Measurements from ENCODE around the gene FAM9C.
"Not testable (repeated sequence)": the region's sequence is repeated elsewhere in the genome, so short reads cannot be mapped to it uniquely, and the experiment has no call there.

Gene FAM9C

DNA sequence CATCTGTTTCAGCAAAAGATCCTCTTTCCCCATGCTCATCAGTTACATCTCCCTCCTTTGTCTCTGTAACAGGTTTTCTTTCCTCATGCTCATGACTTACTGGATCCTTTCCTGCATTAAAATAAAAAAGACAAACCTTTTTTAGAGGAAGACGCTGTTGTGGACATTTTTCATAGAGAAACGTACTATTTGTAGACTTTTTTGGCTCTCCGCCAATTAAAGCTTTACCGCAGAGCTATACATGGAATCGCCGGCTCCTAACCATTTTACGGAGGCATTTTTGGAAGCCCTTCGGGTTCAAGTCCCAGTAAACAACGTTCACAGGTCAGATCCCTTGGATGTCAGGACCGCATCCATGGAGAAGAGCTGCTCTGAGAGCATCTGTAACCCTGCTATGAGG is 1.3 kb downstream of the FAM9C start:
- DNase-seq (ENCODE audit: low read depth in 2 of 2) = no peak

DNA sequence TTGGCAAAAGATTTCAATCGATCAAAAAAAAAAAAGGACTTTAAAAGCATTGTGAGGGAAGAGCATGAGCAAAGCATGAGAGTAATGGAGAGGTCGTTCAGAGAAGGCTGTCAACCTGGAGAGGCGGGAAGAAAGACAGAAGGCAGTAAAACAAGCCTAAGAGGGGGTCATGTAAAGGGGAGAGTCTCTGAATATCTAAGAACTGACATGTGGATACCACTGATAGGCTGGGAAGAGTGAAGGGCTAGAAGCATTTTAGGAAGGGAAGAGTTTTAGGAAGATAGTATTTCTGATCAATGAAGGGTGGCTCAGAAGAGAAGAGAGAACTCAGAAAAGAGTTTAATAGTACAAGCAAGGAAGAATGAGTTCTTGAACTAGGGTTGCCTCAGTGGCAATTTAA is 7.5 kb downstream of the FAM9C start:
- DNase-seq (ENCODE audit: low read depth in 2 of 2) = no peak

DNA sequence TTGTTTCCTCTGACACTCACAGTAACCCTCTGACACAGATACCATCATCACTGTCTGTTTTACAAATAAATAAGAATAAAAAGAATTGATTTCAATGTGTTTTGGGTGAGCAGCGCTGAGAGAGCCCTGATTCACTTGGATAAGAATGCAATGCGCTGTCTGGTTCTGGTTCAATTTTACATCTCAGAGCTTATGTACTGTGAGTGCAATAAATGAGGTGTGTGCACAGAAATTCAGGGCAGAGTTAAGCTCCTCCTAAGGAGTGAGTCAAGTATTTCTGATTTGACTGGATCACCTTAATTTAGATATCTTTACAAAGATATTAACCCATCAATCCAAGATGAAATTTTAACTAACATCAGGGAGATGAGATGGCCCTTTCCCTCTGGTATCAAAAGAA is 11.2 kb downstream of the FAM9C start:
- DNase-seq (ENCODE audit: low read depth in 2 of 2) = no peak

DNA sequence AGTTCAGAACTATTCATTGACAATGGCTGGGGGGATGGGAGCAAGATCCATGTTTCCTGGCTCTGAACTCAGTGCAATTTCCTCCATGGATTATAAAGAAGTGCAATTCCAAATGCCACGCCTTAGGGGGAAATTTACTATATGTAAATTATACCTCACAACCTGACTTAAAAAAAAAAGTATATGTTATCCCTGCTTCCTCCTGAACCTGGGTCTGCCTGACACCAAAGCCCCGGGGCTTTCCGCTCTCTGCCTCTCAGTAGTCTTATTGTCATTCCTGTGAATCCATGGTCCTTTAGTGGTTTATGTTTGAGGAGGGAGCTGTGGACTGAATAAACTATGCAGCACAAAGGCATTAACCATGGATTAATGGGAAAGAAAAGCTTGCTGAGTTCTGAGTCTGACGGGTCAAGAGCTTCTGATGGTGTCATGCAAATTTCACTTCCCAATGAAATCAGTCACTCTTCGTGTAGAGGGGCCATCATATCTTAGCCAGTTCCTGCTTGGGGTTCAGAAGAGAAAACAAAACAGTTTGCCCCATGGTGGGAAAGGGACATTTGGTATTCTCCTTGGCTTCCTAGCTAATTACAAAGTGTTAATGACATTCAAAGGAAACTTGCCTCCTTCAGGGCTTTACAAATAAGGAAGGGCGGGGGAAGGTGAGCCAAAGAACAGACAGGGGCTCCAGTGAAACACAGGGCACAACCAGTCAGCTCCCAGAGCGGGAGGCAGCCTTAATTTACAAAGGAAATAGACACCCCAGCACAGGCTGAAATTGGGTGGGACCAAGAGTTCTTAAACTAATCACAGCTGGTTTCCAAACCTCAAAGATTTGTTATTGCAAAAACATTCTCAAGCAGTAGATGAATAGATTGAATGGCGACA is 14.3 kb downstream of the FAM9C start:
- DNase-seq (ENCODE audit: low read depth in 2 of 2) = no peak

DNA sequence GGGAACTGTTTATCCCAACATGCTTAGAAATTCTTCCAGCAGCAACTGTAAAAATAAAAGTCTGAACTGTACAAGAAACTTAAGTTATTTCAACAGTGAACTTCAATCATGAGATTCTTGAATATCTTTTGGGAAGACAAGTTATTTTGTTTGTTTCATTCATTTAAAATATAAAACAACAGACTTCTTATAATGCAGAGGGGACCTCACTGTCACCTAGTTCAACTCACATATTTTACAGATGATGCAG is 14.9 kb downstream of the FAM9C start:
- no peak for DNase-seq (ENCODE audit: low read depth in 2 of 2)

DNA sequence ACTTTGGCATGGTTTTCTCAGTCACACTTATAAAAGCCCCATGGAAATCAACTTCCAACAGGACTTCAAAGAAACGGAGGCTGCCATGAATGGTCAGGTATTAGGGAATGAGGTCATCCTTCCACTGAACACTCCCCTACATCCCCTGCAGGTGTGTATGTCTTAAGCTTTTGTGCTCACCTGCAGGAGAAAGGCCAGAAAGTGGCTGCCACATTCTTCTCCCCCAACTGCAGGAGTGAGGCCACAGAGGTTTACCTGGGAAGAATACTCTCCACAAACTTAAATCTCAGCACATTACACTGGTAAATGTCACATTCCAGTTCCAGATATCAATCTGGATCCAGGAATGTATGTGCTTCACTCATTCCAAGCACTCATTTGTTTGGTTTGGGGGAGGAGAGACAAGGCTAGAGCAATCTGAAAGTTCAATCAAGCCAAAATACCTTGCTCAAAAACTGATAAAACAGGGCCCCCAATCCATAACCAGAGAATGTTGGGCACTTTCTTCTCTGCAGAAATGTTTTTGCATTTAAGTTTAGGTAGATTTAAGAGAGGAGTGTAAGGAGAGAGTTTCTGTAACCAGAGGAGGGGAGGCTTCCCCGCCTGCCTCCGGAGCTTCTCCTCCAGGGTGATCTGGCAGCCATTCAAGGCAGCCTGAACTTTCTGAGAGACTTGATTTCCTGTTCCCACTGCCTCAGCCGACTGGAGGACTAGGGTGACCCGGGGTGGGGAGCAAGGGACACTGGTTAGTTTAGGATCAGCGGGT is 15.4 kb downstream of the FAM9C start:
- no peak for DNase-seq (ENCODE audit: low read depth in 2 of 2)

GRCh38 chrX:13026877-13027652 is 17.4 kb downstream of the FAM9C start:
- no peak for DNase-seq (ENCODE audit: low read depth in 2 of 2)

DNA sequence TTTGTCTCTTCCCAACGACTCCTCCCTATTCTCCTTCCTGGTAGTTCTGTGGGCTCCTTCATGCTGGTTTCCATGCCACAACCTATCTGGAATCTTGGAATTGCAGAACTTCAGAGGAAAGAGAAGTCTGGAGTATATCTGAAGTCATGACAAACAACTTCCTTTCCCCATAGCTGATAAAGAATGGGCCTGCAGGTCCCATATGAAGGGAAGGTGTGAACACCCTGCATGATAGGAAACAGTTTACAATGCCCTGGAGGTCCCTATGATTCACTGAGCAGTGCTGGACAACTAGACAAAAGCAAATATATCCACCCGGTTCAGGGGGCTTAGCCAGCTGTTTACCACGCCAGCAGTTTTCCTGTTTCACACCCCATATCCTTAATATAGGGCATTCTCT is 19.4 kb downstream of the FAM9C start:
- DNase-seq (ENCODE audit: low read depth in 2 of 2) = no peak

- DNase-seq (ENCODE audit: low read depth in 2 of 2) = no peak
Measured at GRCh38 chrX:13023979-13024378, 20.4 kb downstream of the FAM9C start.

DNA sequence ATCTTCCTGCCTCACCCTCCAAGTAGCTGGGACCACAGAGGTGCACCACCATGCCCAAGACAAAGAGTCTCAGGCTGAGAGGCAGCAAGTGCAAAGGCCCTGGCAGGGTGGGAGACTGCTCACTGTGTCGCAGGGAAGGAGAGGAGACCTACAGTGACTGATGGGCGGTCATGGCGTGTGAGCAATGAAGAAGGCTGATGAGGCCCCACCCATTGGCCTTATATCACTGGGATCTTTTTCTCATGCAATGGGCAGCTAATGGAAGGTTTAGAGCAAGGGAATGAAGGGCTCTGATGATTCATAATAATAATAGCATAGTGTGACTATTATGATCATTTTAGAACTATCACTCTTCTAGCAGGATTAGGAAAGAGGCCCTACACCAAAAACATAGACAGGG is 20.9 kb downstream of the FAM9C start:
- DNase-seq (ENCODE audit: low read depth in 2 of 2) = no peak

DNA sequence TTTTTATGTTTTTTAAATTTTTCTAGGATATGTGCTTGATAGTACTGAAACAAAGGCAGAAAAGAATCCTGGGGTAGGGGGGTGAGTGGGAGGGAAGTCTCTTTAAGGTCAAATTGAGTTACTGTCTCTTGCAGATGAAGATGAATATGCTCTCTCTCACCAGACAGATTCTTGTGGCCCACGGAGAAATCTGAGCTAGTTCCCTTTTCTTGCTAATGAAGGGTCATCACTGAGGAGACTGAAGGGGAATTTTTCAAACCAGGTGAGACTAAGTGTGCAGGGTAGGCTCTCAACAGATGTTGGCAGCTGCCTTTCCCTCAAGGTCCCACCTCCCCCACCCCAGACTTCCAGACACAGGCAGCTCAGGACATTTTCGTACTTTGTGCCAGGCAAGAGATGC is 21.5 kb downstream of the FAM9C start:
- no peak for DNase-seq (ENCODE audit: low read depth in 2 of 2)

- not testable (repeated sequence) for DNase-seq (ENCODE audit: low read depth in 2 of 2)
Measured at GRCh38 chrX:13016731-13017130, 27.7 kb downstream of the FAM9C start.

DNA sequence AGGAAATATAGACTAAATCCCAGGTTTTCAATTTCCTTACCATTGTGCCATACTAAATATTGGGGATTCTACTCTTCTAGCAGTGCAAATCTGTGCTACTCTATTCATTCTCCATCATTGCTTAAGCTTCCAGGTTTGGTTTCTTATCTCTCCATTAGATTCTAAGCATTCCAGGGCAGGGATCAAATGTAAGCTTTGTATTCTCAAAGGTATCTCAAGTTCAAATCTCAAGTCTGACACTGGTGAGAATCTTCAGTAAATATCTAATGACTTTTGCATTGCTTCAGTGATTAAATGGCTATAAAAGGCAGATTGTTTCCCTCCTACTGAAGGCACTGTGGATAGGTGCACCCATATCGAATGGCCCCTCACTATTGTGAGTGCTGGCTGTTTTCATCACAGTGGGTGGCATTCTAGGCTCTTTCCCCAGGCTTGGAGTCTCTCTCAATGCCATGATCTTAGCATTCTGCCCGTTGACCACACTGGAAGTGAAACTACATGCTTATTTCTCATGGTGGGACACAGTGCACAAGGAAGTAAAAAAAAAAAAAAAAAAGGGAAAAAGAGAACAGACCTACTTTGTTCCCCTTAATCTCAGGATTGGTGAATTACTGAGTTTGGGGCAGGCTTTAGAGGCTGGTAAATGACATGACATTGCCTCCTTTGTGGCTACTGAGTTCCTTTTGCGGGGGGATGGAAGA is 28.7 kb downstream of the FAM9C start:
- no peak for DNase-seq (ENCODE audit: low read depth in 2 of 2)

DNA sequence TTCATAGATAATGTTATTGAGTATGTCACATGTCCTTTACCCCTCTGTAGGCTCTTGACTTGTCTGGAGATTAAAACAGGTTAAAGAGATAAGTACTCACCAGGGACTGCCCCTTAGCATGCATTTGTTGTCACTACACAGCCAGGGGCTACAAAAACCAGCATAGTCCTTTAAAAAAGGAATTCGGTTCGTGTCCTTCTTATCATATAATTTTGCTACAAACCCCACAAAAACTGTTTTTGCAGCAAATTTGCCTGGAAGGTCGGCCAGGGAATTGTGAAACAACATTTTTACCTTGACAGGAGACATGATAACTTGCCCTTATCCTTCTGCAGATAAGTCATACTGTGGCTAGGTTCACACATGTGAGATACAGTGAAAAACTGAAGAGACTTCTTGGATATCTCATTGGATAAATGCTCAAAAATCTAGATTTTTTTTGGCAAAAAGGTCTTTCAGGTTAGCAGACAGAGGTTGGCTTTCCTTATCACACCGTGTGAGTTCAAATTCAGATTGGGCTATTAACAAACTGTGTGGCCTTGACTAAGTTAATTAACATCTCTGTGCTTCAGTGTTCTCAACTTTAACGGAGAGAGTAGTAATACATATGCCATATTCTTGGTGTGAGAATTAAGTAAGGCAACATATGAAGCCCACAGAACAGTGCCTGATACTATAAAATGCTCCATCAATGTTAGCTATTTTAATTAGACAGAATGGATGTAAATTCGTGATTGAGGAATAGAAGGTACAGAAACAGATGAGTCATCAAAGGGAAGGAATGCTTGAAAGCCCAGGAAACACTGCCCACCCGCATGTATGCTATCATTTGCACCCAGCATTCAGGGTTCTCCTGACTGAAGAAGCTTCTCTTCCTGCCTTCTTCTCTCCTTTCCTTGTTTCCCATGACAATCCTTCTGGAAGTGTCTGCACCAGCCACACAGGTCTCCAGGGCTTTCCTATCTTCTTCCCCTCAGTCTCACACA is 30.0 kb downstream of the FAM9C start:
- DNase-seq (ENCODE audit: low read depth in 2 of 2) = no peak

DNA sequence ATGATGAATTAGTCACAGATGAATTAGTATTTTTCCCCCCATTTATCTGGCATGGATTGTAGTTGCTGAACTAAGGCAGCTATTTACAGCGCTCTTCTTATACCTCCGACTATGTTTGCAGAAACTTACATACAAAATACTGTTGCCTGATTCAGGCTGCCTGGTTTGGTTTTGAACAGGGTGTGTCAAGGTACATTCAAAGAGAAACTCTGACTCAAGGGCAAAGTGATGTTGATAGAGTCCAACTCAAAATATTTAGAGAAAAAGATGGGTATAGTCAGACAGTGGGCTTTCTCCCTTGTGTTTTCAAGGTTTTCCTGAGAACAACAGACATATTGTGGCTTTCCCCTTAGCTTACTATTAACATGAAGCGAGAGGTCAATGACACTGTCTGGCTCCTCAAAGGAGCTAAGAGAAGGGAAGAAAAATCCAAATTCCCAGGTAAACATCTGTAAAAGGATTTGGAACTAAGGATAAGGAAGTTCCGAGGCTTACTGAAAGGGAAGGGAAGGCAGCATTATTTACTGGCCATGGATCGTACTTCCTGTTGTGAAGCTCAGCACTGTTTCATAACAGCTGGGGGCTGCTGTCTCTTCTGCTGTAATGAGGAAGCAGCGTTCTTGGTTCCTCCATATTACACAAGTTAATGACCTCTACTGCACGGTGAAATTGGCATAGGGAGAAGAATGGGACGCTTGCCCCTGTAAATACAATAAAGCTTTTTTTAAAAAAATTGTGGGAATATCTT is 30.9 kb downstream of the FAM9C start:
- no peak for DNase-seq (ENCODE audit: low read depth in 2 of 2)

GRCh38 chrX:13010546-13010945 is 33.9 kb downstream of the FAM9C start:
- DNase-seq (ENCODE audit: low read depth in 2 of 2) = no peak

DNA sequence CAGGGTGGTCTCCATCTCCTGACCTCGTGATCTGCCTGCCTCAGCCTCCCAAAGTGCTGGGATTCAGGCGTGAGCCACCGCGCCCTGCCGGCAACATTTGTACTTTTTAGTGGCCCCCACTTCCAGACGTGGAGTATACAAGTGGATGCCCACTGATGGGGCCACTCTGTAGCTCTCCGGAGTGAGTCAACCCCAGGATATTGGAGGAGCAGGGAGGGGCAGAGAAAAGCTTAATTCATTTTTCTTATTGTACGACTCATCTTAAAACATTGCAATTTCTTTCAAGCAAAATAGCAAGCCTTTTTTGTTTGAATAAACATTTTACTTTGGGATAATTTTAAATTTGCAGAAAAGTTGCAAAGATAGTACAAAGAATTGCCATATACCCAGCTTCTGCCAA is 34.6 kb downstream of the FAM9C start:
- no peak for DNase-seq (ENCODE audit: low read depth in 2 of 2)

DNA sequence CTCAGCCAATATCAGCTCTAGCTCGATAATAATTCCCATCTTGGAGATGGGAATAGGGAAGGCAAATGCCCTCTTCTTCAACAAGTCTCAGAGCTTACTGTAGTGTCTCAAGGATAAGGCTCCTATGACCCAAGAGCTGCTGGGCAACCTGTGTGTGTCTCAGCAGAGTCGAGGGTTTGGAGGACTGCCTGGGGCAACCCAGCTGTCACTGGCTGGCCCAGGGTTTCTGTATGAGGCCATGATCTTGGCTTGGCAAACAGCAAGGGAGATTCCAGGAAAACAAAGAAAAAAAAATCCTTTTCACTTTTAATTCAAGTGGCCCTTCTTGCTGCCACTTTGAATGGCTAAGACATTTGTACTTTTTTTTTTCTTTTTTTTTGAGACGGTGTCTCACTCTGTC is 35.1 kb downstream of the FAM9C start:
- DNase-seq (ENCODE audit: low read depth in 2 of 2) = no peak

DNA sequence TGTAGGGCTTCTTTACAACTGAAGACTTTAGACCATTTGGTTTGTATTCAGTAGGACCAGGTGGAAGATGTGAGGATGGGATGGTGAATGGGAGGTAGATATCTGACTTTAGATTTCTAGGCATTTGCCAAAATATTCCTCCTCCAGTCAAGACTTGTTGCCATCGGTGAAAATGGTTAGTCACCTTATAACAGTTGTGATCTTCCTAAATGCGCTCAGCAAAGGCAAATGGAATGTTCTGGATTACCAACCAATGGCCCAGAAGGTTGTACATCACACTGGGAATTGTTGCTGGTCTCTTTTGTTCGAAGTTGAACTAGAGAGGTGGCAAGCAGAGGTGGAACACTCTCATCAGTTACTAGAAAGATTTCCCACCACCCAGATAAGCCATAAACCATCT is 35.6 kb downstream of the FAM9C start:
- DNase-seq (ENCODE audit: low read depth in 2 of 2) = no peak

GRCh38 chrX:13008189-13008533 is 36.3 kb downstream of the FAM9C start:
- DNase-seq (ENCODE audit: low read depth in 2 of 2) = no peak

Measured in stimulated activated CD4-positive, alpha-beta T cell treated with anti-CD3 and anti-CD28 coated beads, Interleukin-1b, Interleukin-23, amount 100 ng/mL, for 1 hour (primary cell).